Mammary epithelial cell (primary cell): ENCODE results near the gene TMEM191C.
"Not testable (repeated sequence)": the region's sequence is repeated elsewhere in the genome, so short reads cannot be mapped to it uniquely, and the experiment has no call there.

ENCODE experiments used
- CTCF ChIP-seq, 2 donors: IDR thresholded peaks in 1 of 2; conservative IDR thresholded peaks in 1 of 2; 2 replicates each; pipeline ENCODE4 v1.5.1; 2011 to 2012; ENCODE audit warnings: inconsistent platforms in 2 of 2, low read length in 2 of 2, mild to moderate bottlenecking in 2 of 2, control low read depth in 1 of 2, low read depth in 1 of 2; ENCODE audit not compliant: insufficient read depth in 1 of 2; ENCODE audit errors: extremely low read depth in 1 of 2
- EZH2 ChIP-seq: IDR thresholded peaks from 2 replicates; pipeline ENCODE4 v1.6.1; 2012; ENCODE audit warnings: low read length, inconsistent platforms, borderline replicate concordance

- TF ChIP-seq EZH2; CTCF (conservative IDR thresholded peaks at IDR 0.05 in 1 of 2, IDR thresholded peaks at IDR 0.05 in 1 of 2; ENCODE audit: extremely low read depth in 1 of 2, insufficient read depth in 1 of 2, low read depth in 1 of 2, low read length in 2 of 2): not testable (repeated sequence)
These were observed 5.8 kb downstream of the TMEM191C start for GRCh38 chr22:21472984-21473383.
